Stimulated activated CD8-positive, alpha-beta memory T cell treated with anti-CD3 and anti-CD28 coated beads, Interleukin-12 subunit alpha, Interleukin-12 subunit beta, amount 100 ng/mL, for 4 hours (primary cell): Measurements from ENCODE around the gene SYNPO.

Source experiments
- DNase-seq: peaks from one replicate; pipeline ENCODE4 v3.0.0-alpha.2; 2020; ENCODE audit warnings: low read depth

The SYNPO gene

GRCh38 chr5:150624334-150625163 lies 15.9 kb upstream of the SYNPO start:
- DNase-seq: no peak

GRCh38 chr5:150625164-150625535 lies 15.3 kb upstream of the SYNPO start:
- no peak for DNase-seq

GRCh38 chr5:150625831-150626746 lies 14.4 kb upstream of the SYNPO start:
- DNase-seq: no peak

GRCh38 chr5:150626853-150627276 lies 13.6 kb upstream of the SYNPO start:
- no peak for DNase-seq

GRCh38 chr5:150627731-150628545 lies 12.5 kb upstream of the SYNPO start:
- no peak for DNase-seq

GRCh38 chr5:150628936-150629485 lies 11.4 kb upstream of the SYNPO start:
- no peak for DNase-seq

GRCh38 chr5:150630016-150630415 lies 10.4 kb upstream of the SYNPO start:
- no peak for DNase-seq

- no peak for DNase-seq
Measured at GRCh38 chr5:150630461-150631325, 9.8 kb upstream of the SYNPO start.

GRCh38 chr5:150631326-150631701 lies 9.1 kb upstream of the SYNPO start:
- no peak for DNase-seq

GRCh38 chr5:150632305-150633160 lies 7.9 kb upstream of the SYNPO start:
- no peak for DNase-seq

GRCh38 chr5:150633429-150633828 lies 7.0 kb upstream of the SYNPO start:
- no peak for DNase-seq

- DNase-seq: no peak
Measured at GRCh38 chr5:150636391-150637244, 3.8 kb upstream of the SYNPO start.

GRCh38 chr5:150637245-150638052 lies 3.0 kb upstream of the SYNPO start:
- DNase-seq: no peak

GRCh38 chr5:150638053-150638444 lies 2.4 kb upstream of the SYNPO start:
- no peak for DNase-seq

- no peak for DNase-seq
Measured at GRCh38 chr5:150638488-150639376, 1.7 kb upstream of the SYNPO start.

- no peak for DNase-seq
Measured at GRCh38 chr5:150639377-150639692, 1.1 kb upstream of the SYNPO start.

GRCh38 chr5:150639751-150640150 lies 709 bp upstream of the SYNPO start:
- DNase-seq: no peak
